GM21381 (cell line): ENCODE results near the gene LRP5.

Experiments used
- ATAC-seq: cut with Tn5 transposase; IDR thresholded peaks from one replicate; pipeline ENCODE4 v1.9.1; 2021; ENCODE audit warnings: mild to moderate bottlenecking, moderate library complexity; ENCODE audit not compliant: unreplicated experiment

LRP5 gene

GRCh38 chr11:68498321-68498720 lies 185.9 kb downstream of the LRP5 start:
- ATAC-seq, result no peak
